ENCODE data around the gene SSTR5. TPM values are rescaled to one million over a fixed set of nuclear protein-coding genes. Genes with fewer than 3 reads are reported as not detected.

Gene SSTR5
- total RNA-seq, 1 donor from 2014 or later: not detected

DNA sequence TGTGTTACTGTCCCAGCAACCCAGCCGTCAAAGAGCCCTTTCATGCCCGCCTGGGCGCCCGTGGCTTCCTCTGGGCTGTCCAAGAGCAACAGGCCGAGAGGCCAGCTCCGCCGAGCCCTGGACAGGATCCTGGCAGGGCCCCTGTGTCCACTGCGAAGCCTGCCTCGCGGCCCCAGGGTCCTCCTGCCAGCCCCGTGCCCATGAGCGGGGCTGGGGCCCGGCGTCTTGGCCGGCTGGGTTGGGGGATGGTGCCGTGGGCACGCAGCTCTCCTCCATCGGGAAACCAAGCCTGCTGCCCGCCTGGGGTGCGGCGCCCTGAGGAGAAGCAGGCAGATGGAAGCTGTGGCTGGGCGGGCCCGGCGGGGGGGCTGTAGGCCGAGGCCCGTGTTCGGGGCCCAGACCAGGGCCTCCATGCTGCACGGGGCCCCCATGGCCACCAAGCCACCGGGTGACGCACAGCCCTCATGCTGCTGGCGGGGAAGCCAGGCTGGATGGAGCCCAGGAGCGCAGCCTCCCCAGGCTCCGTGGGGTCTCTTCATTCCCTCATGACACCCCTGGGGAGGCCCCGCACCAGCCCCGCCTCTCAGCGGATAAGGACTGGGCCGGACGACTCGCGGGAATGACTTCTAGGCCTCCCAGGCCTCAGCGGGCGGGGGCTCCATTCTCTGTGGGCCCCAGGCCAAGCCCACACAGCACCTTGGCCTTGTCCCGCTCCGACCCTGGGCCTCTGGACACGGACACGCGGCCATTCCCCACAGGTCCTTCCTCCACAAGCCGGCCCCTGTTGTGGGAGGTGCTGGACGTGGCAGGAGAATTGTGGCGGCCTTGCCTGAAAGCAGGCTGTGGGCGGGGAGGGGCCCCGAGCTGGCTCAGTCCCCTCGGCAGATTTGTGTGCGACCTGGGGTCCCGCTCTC is 23.9 kb downstream of the SSTR5 start, which contains the start of gene C1QTNF8:
C1QTNF8 (minus strand) TSS at position 76 of the 914 bp plus-strand sequence. CDS start 1,322 bp downstream, outside the sequence.
- Mint-ChIP-seq H3K27me3 (ENCODE audit: low read depth) (no peaks in the 10 kb centered on the region), H3K36me3 (ENCODE audit: low read depth) (no peaks in the 10 kb centered on the region), H3K27ac (no peak within 1 kb of the TSS), H3K4me1 (ENCODE audit: low read depth) (no peaks in the 10 kb centered on the region), H3K9me3 (no peaks in the 10 kb centered on the region), H3K4me3 (ENCODE audit: low read depth) (no peak within 1 kb of the TSS)
- no peak for DNase-seq (ENCODE audit: low spot score)
- intact Hi-C loops (cut with micrococcal nuclease): no loop called here

DNA sequence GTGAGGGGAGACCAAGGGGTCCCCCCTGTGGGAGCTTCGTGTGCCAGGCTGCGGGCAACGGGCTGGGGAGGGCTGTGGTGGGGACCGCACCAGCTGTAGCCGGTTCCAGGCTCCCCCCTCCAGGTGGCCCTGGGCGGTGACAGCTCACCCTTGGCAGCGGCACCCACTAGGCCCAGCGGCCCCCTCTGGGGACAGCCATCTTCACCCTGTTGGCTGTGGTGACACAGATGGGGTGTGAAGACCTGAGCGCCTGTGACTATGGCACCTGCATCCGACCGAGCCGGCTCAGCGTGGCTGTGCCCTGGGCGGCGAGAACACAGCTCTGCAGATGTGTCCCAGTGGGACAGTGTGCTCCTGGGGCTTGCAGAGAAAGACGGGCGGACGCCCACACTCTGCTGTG is 24.6 kb downstream of the SSTR5 start:
- no peak for DNase-seq (ENCODE audit: low spot score)
- H3K9me3 Mint-ChIP-seq: no peaks in the 10 kb centered on the region
- no peaks in the 10 kb centered on the region for H3K4me1 Mint-ChIP-seq (ENCODE audit: low read depth)
- no peak overlapping the region for H3K4me3 Mint-ChIP-seq (ENCODE audit: low read depth)
- intact Hi-C loops (cut with micrococcal nuclease): no loop called here
- no peak overlapping the region for H3K27ac Mint-ChIP-seq
- H3K27me3 Mint-ChIP-seq (ENCODE audit: low read depth): no peaks in the 10 kb centered on the region
- H3K36me3 Mint-ChIP-seq (ENCODE audit: low read depth): no peaks in the 10 kb centered on the region

DNA sequence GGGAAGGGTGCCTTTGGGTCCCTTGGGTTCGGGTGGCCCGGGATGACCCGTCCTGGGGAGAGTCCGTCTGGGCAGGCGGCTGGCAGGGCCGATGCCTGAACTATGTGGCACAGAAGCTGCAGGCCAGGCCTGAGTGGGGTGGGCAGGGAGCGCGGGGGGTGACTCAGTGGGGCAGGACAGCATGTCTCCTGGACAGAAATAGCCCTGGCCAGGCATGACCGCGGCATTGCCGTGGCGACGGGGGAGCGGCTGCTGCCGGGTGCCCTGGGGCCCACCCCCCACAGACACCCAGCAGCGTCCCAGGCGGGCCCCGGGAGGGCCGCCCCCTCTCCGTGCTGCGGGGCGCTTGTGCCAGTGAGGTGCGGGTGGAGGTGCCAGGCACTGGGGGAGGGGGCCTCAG is 25.3 kb downstream of the SSTR5 start:
- Mint-ChIP-seq H3K9me3 (no peaks in the 10 kb centered on the region), H3K4me1 (ENCODE audit: low read depth) (no peaks in the 10 kb centered on the region), H3K4me3 (ENCODE audit: low read depth) (no peak overlapping the region), H3K36me3 (ENCODE audit: low read depth) (no peaks in the 10 kb centered on the region), H3K27me3 (ENCODE audit: low read depth) (no peaks in the 10 kb centered on the region), H3K27ac (no peak overlapping the region)
- intact Hi-C loops (cut with micrococcal nuclease): no loop called here
- DNase-seq (ENCODE audit: low spot score): no peak

DNA sequence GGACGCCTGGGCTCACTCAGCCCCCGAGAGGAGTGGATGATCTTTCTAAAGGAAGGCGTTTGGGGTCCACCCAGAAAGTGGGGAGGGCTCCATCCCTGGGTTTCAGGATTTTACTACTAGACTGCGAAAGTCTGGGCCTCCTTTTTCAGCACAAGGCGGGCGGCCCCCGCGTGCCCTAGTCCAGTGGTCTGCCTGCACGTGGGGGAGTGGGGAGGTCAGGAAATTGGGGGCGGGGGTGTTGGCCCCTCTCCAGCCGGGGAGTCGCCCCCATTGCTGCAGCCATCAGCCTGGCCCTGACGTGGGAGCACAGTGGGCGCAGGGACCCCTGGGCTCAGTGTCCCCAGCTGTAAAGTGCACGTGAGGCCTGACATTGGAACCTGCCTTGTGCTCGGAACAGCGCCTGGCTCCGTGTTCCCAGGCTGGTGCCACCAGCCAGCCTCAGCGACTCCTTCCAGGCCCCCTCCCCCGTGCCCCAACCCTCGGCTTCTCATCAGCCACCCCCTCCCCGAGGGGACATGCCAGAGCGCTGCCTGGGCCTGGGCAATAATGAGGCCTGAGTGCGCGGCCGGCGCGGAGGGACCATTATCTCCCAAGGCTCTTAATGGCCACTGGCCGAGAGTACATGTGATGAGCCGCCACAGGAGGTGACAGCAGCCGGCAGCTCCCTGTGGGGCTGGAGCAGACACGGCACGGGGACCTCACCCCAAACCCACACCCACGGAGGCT is 25.9 kb downstream of the SSTR5 start:
- Mint-ChIP-seq H3K4me1 (ENCODE audit: low read depth) (no peaks in the 10 kb centered on the region), H3K4me3 (ENCODE audit: low read depth) (no peak overlapping the region), H3K27ac (no peak overlapping the region), H3K36me3 (ENCODE audit: low read depth) (no peaks in the 10 kb centered on the region), H3K9me3 (no peaks in the 10 kb centered on the region), H3K27me3 (ENCODE audit: low read depth) (no peaks in the 10 kb centered on the region)
- no peak for DNase-seq (ENCODE audit: low spot score)
- intact Hi-C loops (cut with micrococcal nuclease): no loop called here

DNA sequence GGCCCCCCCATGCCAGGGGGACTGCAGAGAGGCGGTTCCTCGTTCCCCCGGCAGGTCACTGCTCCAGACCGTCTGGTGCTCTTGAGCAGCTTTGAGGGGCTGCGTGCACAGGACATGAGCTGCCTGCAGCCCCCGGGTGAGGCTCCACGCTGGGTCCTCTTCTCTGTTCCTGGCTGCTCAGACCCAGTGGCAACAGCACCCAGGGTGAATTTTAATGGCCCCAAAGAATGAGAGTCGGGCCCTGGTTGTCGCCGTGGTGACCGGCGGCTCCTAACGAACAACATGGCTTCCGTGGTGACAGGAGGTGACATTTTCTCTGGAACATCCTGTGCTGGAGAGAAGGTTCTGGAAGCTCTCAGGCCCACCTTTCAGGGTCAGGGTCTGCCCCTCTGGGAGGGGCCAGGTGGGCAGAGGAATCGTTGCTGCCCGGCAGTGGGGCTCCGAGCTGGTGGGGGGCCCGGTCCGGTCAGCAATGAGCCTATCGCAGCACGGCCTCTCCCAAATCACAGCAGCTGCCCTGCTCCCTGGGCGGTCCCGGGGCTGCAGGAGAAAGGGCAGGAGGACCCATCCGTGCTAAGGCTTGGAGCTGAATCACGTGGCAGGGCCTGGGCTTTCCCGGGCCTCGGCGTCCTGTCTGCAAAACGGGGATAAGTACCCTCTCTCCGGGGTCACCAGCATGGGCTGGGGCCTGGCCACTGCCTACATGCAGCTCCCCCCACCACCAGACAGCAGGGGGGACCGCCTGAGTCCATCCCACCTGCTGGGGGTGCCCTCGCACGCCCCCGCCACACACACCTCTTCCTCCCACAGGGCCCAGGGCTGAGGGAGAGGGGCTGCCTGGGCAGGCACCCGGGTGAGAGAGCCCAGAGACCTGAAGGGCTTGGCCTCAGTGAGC is 26.9 kb downstream of the SSTR5 start:
- H3K9me3 Mint-ChIP-seq: no peaks in the 10 kb centered on the region
- intact Hi-C loops (cut with micrococcal nuclease): no loop called here
- no peak for DNase-seq (ENCODE audit: low spot score)
- no peak overlapping the region for H3K4me3 Mint-ChIP-seq (ENCODE audit: low read depth)
- no peak overlapping the region for H3K27ac Mint-ChIP-seq
- peaks cover 2% of the 10 kb centered on the region for H3K27me3 Mint-ChIP-seq (ENCODE audit: low read depth)
- no peaks in the 10 kb centered on the region for H3K36me3 Mint-ChIP-seq (ENCODE audit: low read depth)
- no peaks in the 10 kb centered on the region for H3K4me1 Mint-ChIP-seq (ENCODE audit: low read depth)

DNA sequence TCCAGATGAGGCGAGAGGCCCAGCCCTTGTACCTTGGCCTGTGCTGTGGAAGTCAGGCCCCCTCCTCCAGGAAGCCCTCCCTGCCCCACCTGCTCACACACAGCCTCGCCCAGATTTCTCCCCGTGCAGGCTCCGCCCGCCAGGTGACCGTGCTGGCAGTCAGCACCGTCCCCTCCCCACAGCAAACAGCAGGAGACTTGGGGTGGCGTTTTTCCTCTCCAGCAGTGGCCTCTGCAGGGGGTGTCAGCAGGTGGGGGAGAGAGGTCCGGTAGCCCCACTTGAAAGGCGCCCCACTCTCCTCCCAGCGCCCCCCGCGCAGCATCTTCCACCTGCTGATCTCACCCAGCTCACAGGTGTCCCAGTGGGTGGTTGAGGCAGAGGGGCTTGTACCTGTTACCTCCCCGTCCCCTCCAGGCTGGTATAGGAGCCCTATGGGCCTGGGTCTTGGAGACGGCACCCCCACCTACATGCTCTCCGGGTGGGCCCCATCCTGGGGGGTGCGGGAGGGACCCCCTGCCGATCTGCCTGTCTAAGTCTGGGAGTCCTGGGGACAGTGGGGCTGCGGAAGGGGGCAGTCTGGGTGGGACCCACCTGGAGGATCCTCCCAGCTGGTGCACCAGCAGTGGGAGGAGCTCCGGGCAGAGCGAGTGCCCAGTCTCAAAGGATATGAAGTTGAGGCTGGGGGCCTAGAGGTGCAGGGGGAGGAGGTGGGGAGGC is 27.7 kb downstream of the SSTR5 start:
- intact Hi-C loops (cut with micrococcal nuclease): no loop called here
- H3K4me1 Mint-ChIP-seq (ENCODE audit: low read depth): no peaks in the 10 kb centered on the region

DNA sequence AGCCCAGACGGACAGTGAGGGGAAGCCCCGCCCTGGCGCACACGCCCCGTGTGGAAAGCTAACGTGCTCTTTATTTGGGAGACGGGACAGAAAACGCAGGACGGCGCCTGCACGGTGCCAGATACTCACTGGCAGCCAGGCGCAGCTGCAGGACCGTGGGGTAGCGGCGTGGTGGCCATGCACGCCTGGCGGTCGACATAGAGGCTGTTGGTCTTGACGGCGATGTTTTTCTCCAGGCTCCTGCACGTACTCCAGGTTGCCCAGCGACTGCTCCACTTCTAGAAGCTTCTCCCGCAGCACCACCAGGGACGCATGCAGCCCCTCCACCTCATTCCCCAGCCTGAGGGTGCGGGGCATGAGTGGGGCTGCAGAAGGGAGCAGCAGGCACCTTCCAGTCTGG is 28.6 kb downstream of the SSTR5 start:
- Mint-ChIP-seq H3K36me3 (ENCODE audit: low read depth) (no peaks in the 10 kb centered on the region), H3K4me3 (ENCODE audit: low read depth) (no peak overlapping the region), H3K9me3 (no peaks in the 10 kb centered on the region), H3K27ac (no peak overlapping the region), H3K4me1 (ENCODE audit: low read depth) (no peaks in the 10 kb centered on the region), H3K27me3 (ENCODE audit: low read depth) (peaks cover 2% of the 10 kb centered on the region)
- DNase-seq (ENCODE audit: low spot score): no peak
- intact Hi-C loops (cut with micrococcal nuclease): no loop called here

More for the DNA sequence above, 27.7 kb downstream of the SSTR5 start:
- DNase-seq (ENCODE audit: low spot score): no peak
- H3K4me3 Mint-ChIP-seq (ENCODE audit: low read depth): no peak overlapping the region
- no peaks in the 10 kb centered on the region for H3K36me3 Mint-ChIP-seq (ENCODE audit: low read depth)
- no peak overlapping the region for H3K27ac Mint-ChIP-seq
- no peaks in the 10 kb centered on the region for H3K9me3 Mint-ChIP-seq
- H3K27me3 Mint-ChIP-seq (ENCODE audit: low read depth): peaks cover 2% of the 10 kb centered on the region

DNA sequence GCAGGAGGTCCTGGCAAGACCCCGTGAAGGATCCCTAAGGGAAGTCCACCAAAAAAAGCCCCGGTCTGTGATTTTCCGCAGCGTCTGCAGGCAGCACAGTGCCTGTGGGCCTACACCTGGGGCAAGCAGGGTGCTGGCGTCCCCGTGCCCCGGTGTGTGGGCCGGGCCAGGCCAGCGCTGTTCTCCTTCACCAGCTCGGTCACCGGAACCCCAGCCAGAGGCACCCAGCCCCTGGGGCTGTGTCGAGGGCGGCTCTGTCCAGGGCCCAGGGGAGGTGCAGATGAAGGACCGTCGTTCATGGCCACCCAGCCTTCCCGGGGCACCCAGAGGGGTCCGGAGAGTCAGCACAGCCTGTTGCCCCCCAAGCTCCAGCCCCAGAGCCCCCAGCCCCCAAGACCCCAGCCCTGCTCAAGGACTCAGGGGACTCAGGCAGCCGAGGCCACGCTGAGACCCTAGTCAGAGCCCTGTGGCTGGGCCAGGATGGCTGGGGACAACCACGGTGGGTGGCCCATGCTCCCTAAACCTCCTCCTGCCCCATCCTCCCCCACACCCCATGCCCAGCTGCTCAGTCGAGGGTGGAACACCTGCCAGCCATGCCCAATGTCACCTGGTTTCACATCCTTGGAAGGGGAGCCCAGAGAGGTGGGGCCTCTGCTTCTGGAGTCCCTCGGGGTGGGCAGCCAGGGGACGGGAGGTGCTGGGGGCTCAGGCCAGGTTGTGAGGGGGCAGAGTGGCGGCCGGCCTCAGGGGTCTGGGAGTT is 29.2 kb downstream of the SSTR5 start:
- Mint-ChIP-seq H3K36me3 (ENCODE audit: low read depth) (no peaks in the 10 kb centered on the region), H3K27me3 (ENCODE audit: low read depth) (peaks cover 2% of the 10 kb centered on the region), H3K4me3 (ENCODE audit: low read depth) (no peak overlapping the region), H3K9me3 (no peaks in the 10 kb centered on the region), H3K27ac (no peak overlapping the region), H3K4me1 (ENCODE audit: low read depth) (no peaks in the 10 kb centered on the region)
- intact Hi-C loops (cut with micrococcal nuclease): no loop called here
- DNase-seq (ENCODE audit: low spot score): no peak

DNA sequence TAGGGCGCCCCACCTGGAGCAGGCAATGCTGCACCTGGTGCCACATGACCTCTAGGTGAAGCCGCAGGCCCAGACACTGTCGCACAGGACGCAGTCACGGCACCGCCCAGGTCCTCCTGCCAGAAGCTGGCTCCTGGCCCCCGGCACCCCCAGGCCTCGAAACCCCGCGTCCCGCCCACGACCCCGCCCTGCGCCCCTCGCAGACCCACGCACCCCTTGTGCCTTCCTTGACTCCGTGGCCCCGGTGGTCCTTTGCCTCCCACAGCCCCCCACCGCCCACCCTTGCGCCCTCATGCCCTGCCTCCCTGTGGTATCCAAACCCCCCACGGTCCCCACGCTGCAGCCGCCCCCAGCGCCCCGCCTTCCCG is 29.8 kb downstream of the SSTR5 start:
- Mint-ChIP-seq H3K4me3 (ENCODE audit: low read depth) (no peak overlapping the region), H3K27me3 (ENCODE audit: low read depth) (peaks cover 2% of the 10 kb centered on the region), H3K9me3 (no peaks in the 10 kb centered on the region), H3K36me3 (ENCODE audit: low read depth) (no peaks in the 10 kb centered on the region), H3K4me1 (ENCODE audit: low read depth) (no peaks in the 10 kb centered on the region), H3K27ac (no peak overlapping the region)
- DNase-seq (ENCODE audit: low spot score): no peak
- intact Hi-C loops (cut with micrococcal nuclease): no loop called here

DNA sequence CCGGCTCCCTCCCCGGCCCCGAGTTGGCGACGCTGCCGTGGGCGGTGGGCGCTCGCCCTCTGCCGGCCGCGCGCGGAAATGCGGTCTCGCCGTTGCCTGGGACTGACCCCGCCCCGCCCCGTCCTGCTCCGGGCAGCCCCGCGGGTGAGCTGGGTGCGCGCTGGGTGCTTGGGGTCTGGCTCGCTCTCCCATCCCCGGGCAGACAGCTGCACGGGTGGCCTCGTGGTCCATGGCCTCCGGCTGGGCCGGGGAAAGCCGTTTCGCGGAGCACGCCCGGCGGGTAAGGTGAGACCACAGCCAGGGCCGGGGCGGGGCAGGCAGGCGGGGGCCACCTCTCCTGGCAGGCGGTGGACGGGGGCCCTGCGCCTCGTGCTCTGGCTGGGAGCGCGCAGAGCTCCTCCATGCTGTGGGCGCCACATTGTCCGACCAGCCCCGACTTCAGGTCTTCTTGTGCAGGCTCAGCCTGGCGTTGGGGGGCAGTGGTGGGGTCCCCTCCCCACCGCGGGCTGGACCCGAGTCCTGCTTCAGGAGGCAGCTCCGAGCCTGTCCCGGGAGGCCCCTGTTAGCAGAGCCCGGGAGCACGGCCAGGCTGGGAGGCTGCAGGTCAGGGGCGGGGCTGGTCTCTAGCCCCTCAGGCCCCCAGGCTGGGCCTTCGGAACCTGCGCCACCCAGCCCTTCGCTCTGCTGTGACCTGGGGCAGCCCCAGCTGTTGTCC is 30.5 kb downstream of the SSTR5 start:
- no peak overlapping the region for H3K4me3 Mint-ChIP-seq (ENCODE audit: low read depth)
- intact Hi-C loops (cut with micrococcal nuclease): no loop called here
- H3K9me3 Mint-ChIP-seq: no peaks in the 10 kb centered on the region
- peaks cover 2% of the 10 kb centered on the region for H3K27me3 Mint-ChIP-seq (ENCODE audit: low read depth)
- peak; percentile 60 for DNase-seq (ENCODE audit: low spot score)
- no peaks in the 10 kb centered on the region for H3K36me3 Mint-ChIP-seq (ENCODE audit: low read depth)
- H3K4me1 Mint-ChIP-seq (ENCODE audit: low read depth): no peaks in the 10 kb centered on the region
- H3K27ac Mint-ChIP-seq: no peak overlapping the region

DNA sequence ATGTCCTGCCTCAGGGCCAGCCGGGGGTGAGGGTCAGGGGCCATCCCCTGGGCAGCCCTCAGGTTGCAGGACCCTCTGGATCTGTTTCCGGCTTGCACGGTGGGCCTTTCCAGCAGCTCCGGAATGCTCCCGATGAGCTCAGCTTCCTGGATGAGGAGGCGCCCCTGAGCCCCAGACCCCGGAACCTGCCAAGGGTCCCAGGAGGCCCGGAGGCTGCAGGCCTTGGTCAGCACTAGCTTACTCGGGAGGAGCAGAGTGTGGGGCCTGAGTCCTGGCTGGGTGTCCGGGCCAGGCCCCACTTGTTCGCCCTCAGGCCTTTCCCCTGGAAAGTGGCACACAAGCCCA is 31.1 kb downstream of the SSTR5 start:
- Mint-ChIP-seq H3K4me3 (ENCODE audit: low read depth) (no peak overlapping the region), H3K4me1 (ENCODE audit: low read depth) (no peaks in the 10 kb centered on the region), H3K27ac (no peak overlapping the region), H3K36me3 (ENCODE audit: low read depth) (no peaks in the 10 kb centered on the region), H3K9me3 (no peaks in the 10 kb centered on the region), H3K27me3 (ENCODE audit: low read depth) (peaks cover 2% of the 10 kb centered on the region)
- intact Hi-C loops (cut with micrococcal nuclease): no loop called here
- no peak for DNase-seq (ENCODE audit: low spot score)

Data from activated T-helper 2 cell treated with anti-CD3 and anti-CD28 coated beads, Interferon-gamma antibody, Interleukin-2, Interleukin-4, amounts not matched to agents 10 μg/mL and 5 μg/mL and 100 μg/mL, durations not matched to agents 14 hours and 24 hours and 36 hours (primary cell).